SU-DHL-6 (cell line): ENCODE data around the gene RPS17.

ENCODE experiments used
- H2AFZ ChIP-seq: fragments of 200-600 bp; sonication (generic); 2 replicates; pipeline ENCODE4 v1.6.1; 2014; ENCODE audit warnings: low read depth, mild to moderate bottlenecking, moderate library complexity, mixed read lengths, antibody characterized with exemption, low read length; ENCODE audit not compliant: severe bottlenecking
- H3F3A ChIP-seq: fragments of 200-600 bp; shearing (Covaris generic); 2 replicates; pipeline ENCODE4 v1.6.0; 2016; ENCODE audit warnings: antibody characterized with exemption, mild to moderate bottlenecking; ENCODE audit not compliant: insufficient read depth
- H3K27ac ChIP-seq: fragments of 200-600 bp; sonication (generic); 2 replicates; pipeline ENCODE4 v1.5.1; 2016; ENCODE audit warnings: low read depth, mild to moderate bottlenecking, low read length, moderate library complexity, mixed read lengths
- H3K27me3 ChIP-seq: fragments of 200-600 bp; sonication (generic), shearing (Covaris generic); 2 replicates; pipeline ENCODE4 v1.6.0; 2014; ENCODE audit warnings: mild to moderate bottlenecking, low read length
- H3K36me3 ChIP-seq: fragments of 200-600 bp; sonication (generic); 2 replicates; pipeline ENCODE4 v1.6.1; 2014; ENCODE audit warnings: mild to moderate bottlenecking, low read length, mixed read lengths
- H3K4me2 ChIP-seq: fragments of 300-600, 200-600 bp; shearing (Covaris generic), sonication (generic); 2 replicates; pipeline ENCODE4 v1.6.0; 2014; ENCODE audit warnings: low read length, low read depth, mild to moderate bottlenecking; ENCODE audit not compliant: poor library complexity, severe bottlenecking
- H3K4me3 ChIP-seq: fragments of 200-600 bp; sonication (generic); 2 replicates; pipeline ENCODE4 v1.5.1; 2014; ENCODE audit warnings: antibody characterized with exemption, low read length, mild to moderate bottlenecking, mixed read lengths; ENCODE audit not compliant: insufficient read depth, poor library complexity, severe bottlenecking
- H3K79me2 ChIP-seq: fragments of 200-600 bp; sonication (generic); 2 replicates; pipeline ENCODE4 v1.6.1; 2014; ENCODE audit warnings: mild to moderate bottlenecking, low read length, moderate library complexity; ENCODE audit not compliant: insufficient read depth
- H3K9ac ChIP-seq: fragments of 200-600 bp; sonication (generic); 2 replicates; pipeline ENCODE4 v1.7.0; 2014; ENCODE audit warnings: mild to moderate bottlenecking, low read length
- H3K9me2 ChIP-seq: fragments of 200-600 bp; sonication (generic); replicated peaks from 2 replicates; pipeline ENCODE4 v1.6.1; 2014; ENCODE audit warnings: low read length; ENCODE audit not compliant: insufficient read depth
- H3K9me3 ChIP-seq: fragments of 200-600 bp; sonication (generic); 2 replicates; pipeline ENCODE4 v1.6.1; 2014; ENCODE audit warnings: low read length, mixed read lengths; ENCODE audit not compliant: insufficient read depth
- H4K20me1 ChIP-seq: fragments of 200-600 bp; sonication (generic); 2 replicates; pipeline ENCODE4 v1.6.1; 2014; ENCODE audit warnings: low read depth, mild to moderate bottlenecking, antibody characterized with exemption, low read length, moderate library complexity, mixed read lengths
- CTCF ChIP-seq: fragments of 200-600 bp; sonication (generic); IDR thresholded peaks from one replicate; pipeline ENCODE4 v1.5.1; 2017; ENCODE audit warnings: antibody characterized with exemption, mild to moderate bottlenecking, low read length, moderate library complexity; ENCODE audit not compliant: insufficient read depth, poor library complexity, severe bottlenecking
- EZH2phosphoT487 ChIP-seq: fragments of 200-600 bp; sonication (generic), shearing (Covaris generic); conservative IDR thresholded peaks from 2 replicates; pipeline ENCODE4 v1.6.1; 2018; ENCODE audit warnings: mild to moderate bottlenecking, antibody characterized with exemption, low read length, moderate library complexity, mixed read lengths

Gene RPS17

GRCh38 chr15:82540055-82540983, at the start of gene RPS17:
RPS17 (minus strand) TSS chr15:82540457; CDS start chr15:82540428, 29 bp downstream.
- H3K9me3 ChIP-seq = no peaks in the 10 kb centered on the region
- peaks cover 13% of the 10 kb centered on the region; the same call in 1 of the 2 replicates for H4K20me1 ChIP-seq
- H3F3A ChIP-seq = peaks cover 45% of the 10 kb centered on the region
- H3K4me2 ChIP-seq = peak within 1 kb of the TSS; percentile 82
- peak within 1 kb of the TSS; percentile 100 for H3K9ac ChIP-seq
- H3K36me3 ChIP-seq = peaks cover 34% of the 10 kb centered on the region
- H3K9me2 ChIP-seq = no peaks in the 10 kb centered on the region
- H3K79me2 ChIP-seq = peaks cover 27% of the 10 kb centered on the region
- no peak for TF ChIP-seq EZH2phosphoT487
- TF ChIP-seq CTCF = peak; percentile 83
- peak within 1 kb of the TSS; percentile 86 for H3K27ac ChIP-seq
- H3K27me3 ChIP-seq = no peaks in the 10 kb centered on the region
- H2AFZ ChIP-seq = peak within 1 kb of the TSS; percentile 75
- H3K4me3 ChIP-seq = peak within 1 kb of the TSS; percentile 99

GRCh38 chr15:82587805-82588204, 47.5 kb upstream of the RPS17 start:
- no peaks in the 10 kb centered on the region for H4K20me1 ChIP-seq
- TF ChIP-seq EZH2phosphoT487 = no peak
- TF ChIP-seq CTCF = no peak

GRCh38 chr15:82585072-82585471, 44.8 kb upstream of the RPS17 start:
- no peaks in the 10 kb centered on the region for H3K79me2 ChIP-seq
- no peak overlapping the region for H3K4me2 ChIP-seq
- H3K27me3 ChIP-seq = no peaks in the 10 kb centered on the region
- TF ChIP-seq EZH2phosphoT487 = no peak
- TF ChIP-seq CTCF = no peak
- H3K9me2 ChIP-seq = no peaks in the 10 kb centered on the region
- no peaks in the 10 kb centered on the region for H3K36me3 ChIP-seq
- H3F3A ChIP-seq = no peaks in the 10 kb centered on the region
- no peak overlapping the region for H3K4me3 ChIP-seq
- H3K9ac ChIP-seq = no peak overlapping the region
- no peaks in the 10 kb centered on the region for H4K20me1 ChIP-seq
- H3K9me3 ChIP-seq = no peaks in the 10 kb centered on the region
- no peak overlapping the region for H2AFZ ChIP-seq
- H3K27ac ChIP-seq = no peak overlapping the region

More at GRCh38 chr15:82587805-82588204, 47.5 kb upstream of the RPS17 start:
- Histone ChIP-seq H3K9me2 (no peaks in the 10 kb centered on the region), H3F3A (no peaks in the 10 kb centered on the region), H3K9me3 (no peaks in the 10 kb centered on the region), H3K4me2 (no peak overlapping the region), H3K4me3 (no peak overlapping the region), H3K36me3 (no peaks in the 10 kb centered on the region), H3K27ac (no peak overlapping the region), H3K27me3 (no peaks in the 10 kb centered on the region), H3K79me2 (no peaks in the 10 kb centered on the region), H3K9ac (no peak overlapping the region), H2AFZ (no peak overlapping the region)
